ENCODE results near the gene TANGO6. TPM values are rescaled to one million over a fixed set of nuclear protein-coding genes. Genes with fewer than 3 reads are reported as not detected.

TANGO6 gene
- polyA plus RNA-seq, 1 donor (not counting 4 experiments of a cell fraction or from before 2014, with no cell fraction given) = 13.1 TPM

- FAIRE-seq (no peak), DNase-seq (ENCODE audit: low read depth, low spot score) (no peak)
- Histone ChIP-seq H3K27ac (ENCODE audit: control insufficient read depth, insufficient read depth, low read length) (no peak overlapping the region), H3K9me3 (ENCODE audit: control insufficient read depth, low read depth, low read length) (no peaks in the 10 kb centered on the region), H4K20me1 (ENCODE audit: control insufficient read depth, extremely low read depth, insufficient read depth, low read length) (no peaks in the 10 kb centered on the region), H3K27me3 (ENCODE audit: control insufficient read depth, extremely low read depth, insufficient read depth, low read length) (no peaks in the 10 kb centered on the region), H3K36me3 (ENCODE audit: control insufficient read depth in 2 of 2, extremely low read depth in 1 of 2, insufficient read depth in 2 of 2, low read length in 2 of 2) (no peaks in the 10 kb centered on the region), H3K4me2 (ENCODE audit: control insufficient read depth, extremely low read depth, insufficient read depth, low read depth, low read length) (no peak overlapping the region), H3K79me2 (ENCODE audit: control insufficient read depth, insufficient read depth, low read length) (no peaks in the 10 kb centered on the region), H3K4me3 (ENCODE audit: control insufficient read depth in 2 of 3, extremely low read depth in 1 of 3, insufficient read depth in 2 of 3, low read depth in 1 of 3, low read length in 3 of 3) (no peak overlapping the region), H3K9ac (ENCODE audit: control insufficient read depth, extremely low read depth, insufficient read depth, low read length) (no peak overlapping the region), H3K9me1 (ENCODE audit: control insufficient read depth, extremely low read depth, insufficient read depth, low read length) (no peaks in the 10 kb centered on the region), H2AFZ (ENCODE audit: control insufficient read depth, low read length) (no peak overlapping the region), H3K4me1 (ENCODE audit: control insufficient read depth, extremely low read depth, insufficient read depth, low read length) (peaks cover 12% of the 10 kb centered on the region)
- TF ChIP-seq EZH2 (IDR thresholded peaks at IDR 0.05; ENCODE audit: low read length) (no peak), CTCF (optimal IDR thresholded peaks at IDR 0.05 in 1 of 3, IDR thresholded peaks at IDR 0.05 in 1 of 3, conservative IDR thresholded peaks at IDR 0.05 in 1 of 3; ENCODE audit: extremely low read depth in 1 of 3, insufficient read depth in 2 of 3, low read length in 3 of 3) (no peak)
- dilution Hi-C loops (cut with MboI; ENCODE audit: extremely low pct_ligation_motif_present, low sequenced_read_pairs) = no loop called here
Observed at GRCh38 chr16:69014811-69015210, 171.5 kb downstream of the TANGO6 start.

GRCh38 chr16:69017036-69017783 is 173.9 kb downstream of the TANGO6 start:
- Histone ChIP-seq H4K20me1 (ENCODE audit: control insufficient read depth, extremely low read depth, insufficient read depth, low read length) (no peaks in the 10 kb centered on the region), H3K4me1 (ENCODE audit: control insufficient read depth, extremely low read depth, insufficient read depth, low read length) (peaks cover 12% of the 10 kb centered on the region), H3K4me2 (ENCODE audit: control insufficient read depth, extremely low read depth, insufficient read depth, low read depth, low read length) (peak overlapping the region; percentile 29), H2AFZ (ENCODE audit: control insufficient read depth, low read length) (no peak overlapping the region), H3K4me3 (ENCODE audit: control insufficient read depth in 2 of 3, extremely low read depth in 1 of 3, insufficient read depth in 2 of 3, low read depth in 1 of 3, low read length in 3 of 3) (no peak overlapping the region), H3K27me3 (ENCODE audit: control insufficient read depth, extremely low read depth, insufficient read depth, low read length) (no peaks in the 10 kb centered on the region), H3K9me3 (ENCODE audit: control insufficient read depth, low read depth, low read length) (no peaks in the 10 kb centered on the region), H3K27ac (ENCODE audit: control insufficient read depth, insufficient read depth, low read length) (peak overlapping the region; percentile 19), H3K79me2 (ENCODE audit: control insufficient read depth, insufficient read depth, low read length) (no peaks in the 10 kb centered on the region), H3K36me3 (ENCODE audit: control insufficient read depth in 2 of 2, extremely low read depth in 1 of 2, insufficient read depth in 2 of 2, low read length in 2 of 2) (no peaks in the 10 kb centered on the region), H3K9me1 (ENCODE audit: control insufficient read depth, extremely low read depth, insufficient read depth, low read length) (no peaks in the 10 kb centered on the region), H3K9ac (ENCODE audit: control insufficient read depth, extremely low read depth, insufficient read depth, low read length) (no peak overlapping the region)
- peak; percentile 41 for FAIRE-seq
- dilution Hi-C loops (cut with MboI; ENCODE audit: extremely low pct_ligation_motif_present, low sequenced_read_pairs) = no loop called here
- DNase-seq (ENCODE audit: low read depth, low spot score) = no peak
- TF ChIP-seq EZH2 (IDR thresholded peaks at IDR 0.05; ENCODE audit: low read length) (no peak), CTCF (optimal IDR thresholded peaks at IDR 0.05 in 1 of 3, IDR thresholded peaks at IDR 0.05 in 1 of 3, conservative IDR thresholded peaks at IDR 0.05 in 1 of 3; ENCODE audit: extremely low read depth in 1 of 3, insufficient read depth in 2 of 3, low read length in 3 of 3) (no peak)

Data from keratinocyte (primary cell).